Colonic mucosa (tissue), 4 donors: Measurements from ENCODE around the gene DAND5. TPM values are rescaled to one million over a fixed set of nuclear protein-coding genes. Genes with fewer than 3 reads are reported as not detected.

ENCODE experiments used
- DNase-seq: peaks from one replicate; pipeline ENCODE4 v3.0.0-alpha.2; 2020
- H3K27ac ChIP-seq: fragments of 200-600 bp; one replicate; pipeline ENCODE4 v1.8.0; 2021
- H3K27me3 ChIP-seq: fragments of 200-600 bp; one replicate; pipeline ENCODE4 v1.8.0; 2021
- H3K36me3 ChIP-seq: fragments of 200-600 bp; one replicate; pipeline ENCODE4 v1.8.0; 2021
- H3K4me1 ChIP-seq: fragments of 200-600 bp; one replicate; pipeline ENCODE4 v1.8.0; 2021; ENCODE audit warnings: mild to moderate bottlenecking
- H3K4me3 ChIP-seq: fragments of 200-600 bp; one replicate; pipeline ENCODE4 v1.8.0; 2021
- H3K9ac ChIP-seq, 2 donors: one replicate each; pipeline ENCODE4 v1.7.0; 2013; ENCODE audit warnings: control low read depth in 2 of 2, low read depth in 2 of 2, low read length in 2 of 2
- H3K9me3 ChIP-seq: fragments of 200-600 bp; one replicate; pipeline ENCODE4 v1.8.0; 2021
- intact Hi-C: fragments of 100-400 bp; cut with DNase I; formaldehyde crosslinking; loops from one replicate; pipeline ENCODE4 v1.14.1; 2022
- total RNA-seq, 2 donors: library from RNA; stranded (reverse); fragmentation: NEBNext Ultra II Directional in 1 of 2; extraction: Animal tissue kit (Norgen Biotek cat#: 25700) in 1 of 2; gene quantifications; one replicate each; pipeline ENCODE4 v1.2.1, GENCODE V29; 2021
- TF ChIP-seq, protein P1 (sequence below): fragments of 200-600 bp; IDR thresholded peaks from one replicate; pipeline ENCODE4 v1.8.0; 2022; ENCODE audit warnings: antibody characterized with exemption, mild to moderate bottlenecking
- donor health status: healthy.
- donor health status: DM: no; HTN: no; CAD: no.
- donor health status: DM: no; HTN: no; CAD: no.

Gene DAND5
- total RNA-seq, 2 donors from 2014 or later: 0.19 to 0.27 TPM

DNA sequence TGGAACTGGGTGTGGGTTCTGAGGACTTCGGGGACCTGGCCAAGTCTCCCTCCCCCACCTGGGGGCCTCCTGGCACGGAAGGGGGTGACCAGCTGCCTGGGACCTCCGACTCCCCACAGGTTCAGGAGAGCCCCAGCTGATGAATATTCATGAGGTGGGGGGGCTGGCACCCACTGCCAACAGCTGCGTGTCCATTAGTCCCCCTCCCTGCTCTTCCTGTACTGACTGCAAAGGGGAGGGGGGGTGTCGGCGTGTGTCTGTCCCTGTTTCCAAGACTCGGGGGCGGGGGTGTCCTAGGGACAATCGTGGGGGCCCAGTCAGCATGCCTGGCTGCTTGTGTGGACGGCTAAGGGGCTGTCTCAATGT, 15.3 kb downstream of the DAND5 start:
- Histone ChIP-seq H3K9me3 (no peaks in the 10 kb centered on the region), H3K27me3 (no peaks in the 10 kb centered on the region), H3K4me1 (peaks cover 7% of the 10 kb centered on the region), H3K36me3 (no peaks in the 10 kb centered on the region), H3K4me3 (no peak overlapping the region), H3K9ac (peak overlapping the region; percentile 1 to 75), H3K27ac (peak overlapping the region; percentile 46)
- intact Hi-C loops: loop anchor here (5.0 kb wide), 1 partner anchor 48 kb away; no protein-coding TSS in a partner anchor
- no peak for DNase-seq
- TF ChIP-seq, protein P1, sequence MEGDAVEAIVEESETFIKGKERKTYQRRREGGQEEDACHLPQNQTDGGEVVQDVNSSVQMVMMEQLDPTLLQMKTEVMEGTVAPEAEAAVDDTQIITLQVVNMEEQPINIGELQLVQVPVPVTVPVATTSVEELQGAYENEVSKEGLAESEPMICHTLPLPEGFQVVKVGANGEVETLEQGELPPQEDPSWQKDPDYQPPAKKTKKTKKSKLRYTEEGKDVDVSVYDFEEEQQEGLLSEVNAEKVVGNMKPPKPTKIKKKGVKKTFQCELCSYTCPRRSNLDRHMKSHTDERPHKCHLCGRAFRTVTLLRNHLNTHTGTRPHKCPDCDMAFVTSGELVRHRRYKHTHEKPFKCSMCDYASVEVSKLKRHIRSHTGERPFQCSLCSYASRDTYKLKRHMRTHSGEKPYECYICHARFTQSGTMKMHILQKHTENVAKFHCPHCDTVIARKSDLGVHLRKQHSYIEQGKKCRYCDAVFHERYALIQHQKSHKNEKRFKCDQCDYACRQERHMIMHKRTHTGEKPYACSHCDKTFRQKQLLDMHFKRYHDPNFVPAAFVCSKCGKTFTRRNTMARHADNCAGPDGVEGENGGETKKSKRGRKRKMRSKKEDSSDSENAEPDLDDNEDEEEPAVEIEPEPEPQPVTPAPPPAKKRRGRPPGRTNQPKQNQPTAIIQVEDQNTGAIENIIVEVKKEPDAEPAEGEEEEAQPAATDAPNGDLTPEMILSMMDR: no peak

DNA sequence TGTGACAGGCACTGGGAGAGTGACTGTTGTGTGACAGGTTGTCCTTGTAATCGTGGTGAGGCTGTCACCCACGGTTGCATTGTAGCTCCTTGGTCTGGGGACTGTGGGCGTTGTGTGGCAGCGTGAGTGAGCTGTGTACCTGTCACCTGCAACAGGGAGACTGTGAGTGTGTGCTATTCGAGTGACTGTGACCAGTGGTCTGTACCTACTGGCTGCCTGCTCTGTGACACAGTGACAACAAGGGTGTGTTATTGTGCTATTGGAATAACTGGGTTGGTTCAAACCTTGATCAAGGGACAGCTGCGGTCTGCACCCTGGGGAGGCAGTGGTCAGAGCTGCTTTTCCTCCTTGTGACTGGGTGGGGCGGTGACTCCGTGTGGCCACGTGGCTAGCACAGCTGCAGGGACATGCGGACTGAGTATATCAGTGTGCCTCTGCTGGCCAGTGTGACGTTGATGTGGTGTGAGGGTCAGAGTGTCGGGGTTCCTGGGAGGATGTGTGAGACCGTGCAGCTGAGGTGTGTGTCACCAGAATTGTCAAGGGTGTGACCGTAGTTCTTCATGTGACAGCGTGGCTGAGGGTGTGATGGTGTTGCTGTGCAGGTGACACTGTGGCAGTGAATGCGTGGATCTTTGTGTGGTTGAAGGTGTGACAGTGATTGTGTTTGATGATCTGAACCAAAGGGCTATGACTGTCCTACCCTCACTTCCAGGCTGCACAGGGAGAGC, 15.8 kb downstream of the DAND5 start:
- peak; percentile 87 for DNase-seq
- peak overlapping the region; percentile 46 for H3K27ac ChIP-seq
- intact Hi-C loops: loop anchor here (5.0 kb wide), 1 partner anchor 47 kb away; no protein-coding TSS in a partner anchor
- H3K4me3 ChIP-seq: no peak overlapping the region
- no peaks in the 10 kb centered on the region for H3K36me3 ChIP-seq
- H3K27me3 ChIP-seq: no peaks in the 10 kb centered on the region
- H3K4me1 ChIP-seq: peaks cover 7% of the 10 kb centered on the region
- no peaks in the 10 kb centered on the region for H3K9me3 ChIP-seq
- H3K9ac ChIP-seq: peak overlapping the region; percentile 1 to 75
- TF ChIP-seq, protein P1: no peak

DNA sequence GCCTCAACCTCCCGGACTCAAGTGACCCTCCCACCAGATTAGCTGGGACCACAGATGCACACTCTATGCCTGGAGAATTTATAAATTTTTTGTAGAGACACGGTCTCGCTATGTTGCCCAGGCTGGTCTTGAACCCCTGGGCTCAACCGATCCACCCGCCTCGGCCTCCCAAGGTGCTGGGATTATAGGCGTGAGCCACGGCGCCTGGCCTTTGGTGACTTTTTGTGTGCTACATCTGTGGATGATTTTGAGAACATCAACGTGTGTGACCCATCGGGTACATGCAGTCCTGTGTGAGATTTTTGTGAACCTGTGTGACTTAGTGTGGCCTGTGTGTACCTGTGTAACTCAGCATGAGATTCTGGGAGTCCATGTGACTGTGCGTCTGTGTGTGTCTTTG, 17.4 kb downstream of the DAND5 start:
- TF ChIP-seq, protein P1: no peak
- H3K9ac ChIP-seq: no peak overlapping the region
- H3K4me1 ChIP-seq: peaks cover 7% of the 10 kb centered on the region
- no peak overlapping the region for H3K4me3 ChIP-seq
- intact Hi-C loops: loop anchor here (5.0 kb wide), 1 partner anchor 46 kb away; no protein-coding TSS in a partner anchor
- no peaks in the 10 kb centered on the region for H3K27me3 ChIP-seq
- H3K9me3 ChIP-seq: no peaks in the 10 kb centered on the region
- H3K36me3 ChIP-seq: no peaks in the 10 kb centered on the region
- no peak for DNase-seq
- H3K27ac ChIP-seq: no peak overlapping the region

DNA sequence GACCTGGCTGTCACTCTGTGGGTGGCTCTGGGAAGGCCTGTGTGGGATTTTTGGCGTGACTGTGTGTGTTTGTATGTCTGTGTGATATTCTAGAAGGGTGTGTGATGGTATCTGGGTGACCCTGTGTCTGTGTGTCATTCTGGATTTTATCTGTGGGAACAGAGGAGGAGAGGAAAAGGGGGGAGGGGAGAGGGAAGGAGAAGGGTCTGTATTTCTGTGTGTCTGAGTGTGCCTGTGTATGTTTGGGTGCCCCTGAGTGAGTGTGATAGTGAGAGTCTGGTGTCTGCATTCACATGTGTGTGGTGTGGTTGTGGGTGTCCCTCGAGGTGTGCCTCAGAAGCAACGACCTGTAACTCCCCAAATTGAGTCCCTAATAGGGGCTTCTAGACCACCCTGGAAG, 17.8 kb downstream of the DAND5 start:
- Histone ChIP-seq H3K4me1 (peaks cover 7% of the 10 kb centered on the region), H3K4me3 (no peak overlapping the region), H3K9ac (no peak overlapping the region), H3K36me3 (no peaks in the 10 kb centered on the region), H3K27ac (no peak overlapping the region), H3K27me3 (no peaks in the 10 kb centered on the region), H3K9me3 (no peaks in the 10 kb centered on the region)
- TF ChIP-seq, protein P1: no peak
- intact Hi-C loops: loop anchor here (5.0 kb wide), 1 partner anchor 45 kb away; no protein-coding TSS in a partner anchor
- no peak for DNase-seq

DNA sequence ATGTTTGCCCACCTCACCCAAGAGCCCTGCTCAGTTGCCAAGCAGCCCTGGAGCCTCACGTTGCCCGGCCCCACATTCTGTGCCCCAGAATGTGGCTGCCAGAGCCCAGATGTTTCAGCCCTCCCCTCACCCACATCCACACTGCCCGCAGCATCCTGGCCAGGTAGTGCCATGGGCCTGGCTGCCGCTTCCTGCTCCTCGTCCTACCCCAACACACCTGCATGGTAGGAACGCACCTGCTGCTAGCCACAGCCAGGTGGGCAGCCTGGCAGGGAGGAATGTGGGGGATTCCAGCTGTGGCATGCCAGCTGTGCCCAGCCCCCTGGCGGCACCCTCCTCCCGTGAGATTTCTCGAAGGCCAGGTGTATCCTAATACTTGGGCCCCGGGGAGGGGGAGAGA, 18.4 kb downstream of the DAND5 start:
- no peaks in the 10 kb centered on the region for H3K36me3 ChIP-seq
- DNase-seq: no peak
- no peak overlapping the region for H3K4me3 ChIP-seq
- H3K9ac ChIP-seq: no peak overlapping the region
- peaks cover 7% of the 10 kb centered on the region for H3K4me1 ChIP-seq
- no peaks in the 10 kb centered on the region for H3K27me3 ChIP-seq
- TF ChIP-seq, protein P1: no peak
- H3K9me3 ChIP-seq: no peaks in the 10 kb centered on the region
- intact Hi-C loops: loop anchor here (5.0 kb wide), 1 partner anchor 45 kb away; no protein-coding TSS in a partner anchor
- H3K27ac ChIP-seq: no peak overlapping the region
